CD4-positive, alpha-beta T cell (primary cell): ENCODE measurements around the gene NDST3. TPM values are rescaled to one million over a fixed set of nuclear protein-coding genes. Genes with fewer than 3 reads are reported as not detected.

Experiments used
- ATAC-seq: fragments of 200-7000 bp; cut with Tn5 transposase; one replicate; pipeline ENCODE4 v1.10.0; 2022; ENCODE audit warnings: mild to moderate bottlenecking; ENCODE audit not compliant: poor library complexity
- CTCF ChIA-PET: fragments of 350-600 bp; sonication (Branson Sonifier 250); formaldehyde crosslinking; loops from one replicate; lab custom pipeline; 2021; ENCODE audit warnings: antibody characterized with exemption, inconsistent platforms; lab: Charles Lee
- POLR2A ChIA-PET: fragments of 350-600 bp; sonication (Branson Sonifier 250); formaldehyde crosslinking; loops from one replicate; lab custom pipeline; 2021; ENCODE audit warnings: antibody characterized with exemption, inconsistent platforms; lab: Charles Lee
- DNase-seq, 14 experiments: peaks; one replicate each; pipeline ENCODE4 v3.0.0-alpha.2; 2013 to 2020; ENCODE audit warnings: mixed read lengths in 2 of 14
- H3K27ac ChIP-seq, 2 donors: one replicate each; pipeline versions ENCODE4 v1.5.1 to v1.7.0; 2013; ENCODE audit warnings: low read length in 2 of 2, low read depth in 1 of 2, mild to moderate bottlenecking in 1 of 2
- H3K27me3 ChIP-seq, 2 experiments: 1 replicate in 1 of 2; 2 replicates in 1 of 2; pipeline versions ENCODE4 v1.6.1 to v1.7.0; 2013; ENCODE audit warnings: low read length in 2 of 2, control low read depth in 1 of 2, mild to moderate bottlenecking in 1 of 2, moderate library complexity in 1 of 2; ENCODE audit not compliant: insufficient read depth in 2 of 2, control insufficient read depth in 1 of 2
- H3K36me3 ChIP-seq: one replicate; pipeline ENCODE4 v1.6.1; 2013; ENCODE audit warnings: low read length, control low read depth; ENCODE audit not compliant: insufficient read depth
- H3K4me1 ChIP-seq: one replicate; pipeline ENCODE4 v1.6.1; 2013; ENCODE audit warnings: low read length, control low read depth; ENCODE audit not compliant: insufficient read depth
- H3K4me3 ChIP-seq: one replicate; pipeline ENCODE4 v1.5.1; 2013; ENCODE audit warnings: mild to moderate bottlenecking, low read length, moderate library complexity
- H3K9me3 ChIP-seq, 2 experiments: 1 replicate in 1 of 2; 2 replicates in 1 of 2; pipeline versions ENCODE4 v1.6.1 to v1.7.0; 2013; ENCODE audit warnings: low read length in 2 of 2, mild to moderate bottlenecking in 2 of 2, control low read depth in 1 of 2, moderate library complexity in 1 of 2; ENCODE audit not compliant: control insufficient read depth in 1 of 2, insufficient read depth in 1 of 2
- H3K27ac Mint-ChIP-seq: one replicate; pipeline ENCODE4 v1.8.0; 2020; ENCODE audit warnings: mixed read lengths
- H3K27me3 Mint-ChIP-seq: one replicate; pipeline ENCODE4 v1.8.0; 2021; ENCODE audit warnings: mixed read lengths
- H3K36me3 Mint-ChIP-seq: one replicate; pipeline ENCODE4 v1.8.0; 2021; ENCODE audit warnings: low read depth, mixed read lengths
- H3K4me1 Mint-ChIP-seq: one replicate; pipeline ENCODE4 v1.8.0; 2021; ENCODE audit warnings: low read depth, mixed read lengths
- H3K4me3 Mint-ChIP-seq: one replicate; pipeline ENCODE4 v1.8.0; 2020; ENCODE audit warnings: mild to moderate bottlenecking, mixed read lengths
- H3K9me3 Mint-ChIP-seq: one replicate; pipeline ENCODE4 v1.8.0; 2020; ENCODE audit warnings: mixed read lengths
- intact Hi-C, 2 experiments: fragments of 100-400 bp; cut with DNase I in 1 of 2; cut with micrococcal nuclease in 1 of 2; formaldehyde crosslinking; loops; one replicate each; pipeline versions ENCODE4 v1.15.1 to v1.9.0; 2023 to 2025; cut with DNase I, micrococcal nuclease
- total RNA-seq, 174 experiments: library from RNA in 2 of 174; stranded (reverse) in 2 of 174; gene quantifications; one replicate each; pipeline ENCODE4 v1.2.3 and lab custom pipeline; 2021 to 2026
- TF ChIP-seq, protein P1 (sequence below): fragments of 200-600 bp; IDR thresholded peaks from one replicate; pipeline ENCODE4 v1.8.0; 2022; ENCODE audit warnings: antibody characterized with exemption, mild to moderate bottlenecking

The NDST3 gene
- total RNA-seq, 2 experiments from 2014 or later: not detected

GRCh38 chr4:117996891-117997290 is 37.4 kb upstream of the NDST3 start:
- H3K9me3 Mint-ChIP-seq: no peaks in the 10 kb centered on the region
- H3K27me3 ChIP-seq: no peaks in the 10 kb centered on the region
- H3K36me3 Mint-ChIP-seq: no peaks in the 10 kb centered on the region
- ATAC-seq: no peak
- no peaks in the 10 kb centered on the region for H3K36me3 ChIP-seq
- H3K27ac ChIP-seq: no peak overlapping the region
- no peaks in the 10 kb centered on the region for H3K4me1 Mint-ChIP-seq
- ChIA-PET CTCF (no interaction called here), POLR2A (no interaction called here)
- intact Hi-C loops: no loop called here
- no peaks in the 10 kb centered on the region for H3K9me3 ChIP-seq
- H3K4me1 ChIP-seq: no peaks in the 10 kb centered on the region
- H3K27ac Mint-ChIP-seq: no peak overlapping the region
- no peak overlapping the region for H3K4me3 ChIP-seq
- DNase-seq: no peak
- TF ChIP-seq, protein P1, sequence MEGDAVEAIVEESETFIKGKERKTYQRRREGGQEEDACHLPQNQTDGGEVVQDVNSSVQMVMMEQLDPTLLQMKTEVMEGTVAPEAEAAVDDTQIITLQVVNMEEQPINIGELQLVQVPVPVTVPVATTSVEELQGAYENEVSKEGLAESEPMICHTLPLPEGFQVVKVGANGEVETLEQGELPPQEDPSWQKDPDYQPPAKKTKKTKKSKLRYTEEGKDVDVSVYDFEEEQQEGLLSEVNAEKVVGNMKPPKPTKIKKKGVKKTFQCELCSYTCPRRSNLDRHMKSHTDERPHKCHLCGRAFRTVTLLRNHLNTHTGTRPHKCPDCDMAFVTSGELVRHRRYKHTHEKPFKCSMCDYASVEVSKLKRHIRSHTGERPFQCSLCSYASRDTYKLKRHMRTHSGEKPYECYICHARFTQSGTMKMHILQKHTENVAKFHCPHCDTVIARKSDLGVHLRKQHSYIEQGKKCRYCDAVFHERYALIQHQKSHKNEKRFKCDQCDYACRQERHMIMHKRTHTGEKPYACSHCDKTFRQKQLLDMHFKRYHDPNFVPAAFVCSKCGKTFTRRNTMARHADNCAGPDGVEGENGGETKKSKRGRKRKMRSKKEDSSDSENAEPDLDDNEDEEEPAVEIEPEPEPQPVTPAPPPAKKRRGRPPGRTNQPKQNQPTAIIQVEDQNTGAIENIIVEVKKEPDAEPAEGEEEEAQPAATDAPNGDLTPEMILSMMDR: no peak
- H3K27me3 Mint-ChIP-seq: no peaks in the 10 kb centered on the region
- H3K4me3 Mint-ChIP-seq: no peak overlapping the region

GRCh38 chr4:118004088-118004487 is 30.2 kb upstream of the NDST3 start:
- no peaks in the 10 kb centered on the region for H3K36me3 ChIP-seq
- ATAC-seq (no peak), DNase-seq (no peak)
- H3K27me3 Mint-ChIP-seq: no peaks in the 10 kb centered on the region
- H3K4me3 ChIP-seq: no peak overlapping the region
- CTCF ChIA-PET: no interaction called here
- H3K9me3 ChIP-seq: no peaks in the 10 kb centered on the region
- H3K4me1 ChIP-seq: no peaks in the 10 kb centered on the region
- H3K4me3 Mint-ChIP-seq: no peak overlapping the region
- intact Hi-C loops: no loop called here
- H3K27ac ChIP-seq: no peak overlapping the region
- no peaks in the 10 kb centered on the region for H3K4me1 Mint-ChIP-seq
- H3K27me3 ChIP-seq: no peaks in the 10 kb centered on the region
- TF ChIP-seq, protein P1: no peak
- H3K27ac Mint-ChIP-seq: no peak overlapping the region
- no peaks in the 10 kb centered on the region for H3K9me3 Mint-ChIP-seq
- no peaks in the 10 kb centered on the region for H3K36me3 Mint-ChIP-seq
- POLR2A ChIA-PET: no interaction called here

DNA sequence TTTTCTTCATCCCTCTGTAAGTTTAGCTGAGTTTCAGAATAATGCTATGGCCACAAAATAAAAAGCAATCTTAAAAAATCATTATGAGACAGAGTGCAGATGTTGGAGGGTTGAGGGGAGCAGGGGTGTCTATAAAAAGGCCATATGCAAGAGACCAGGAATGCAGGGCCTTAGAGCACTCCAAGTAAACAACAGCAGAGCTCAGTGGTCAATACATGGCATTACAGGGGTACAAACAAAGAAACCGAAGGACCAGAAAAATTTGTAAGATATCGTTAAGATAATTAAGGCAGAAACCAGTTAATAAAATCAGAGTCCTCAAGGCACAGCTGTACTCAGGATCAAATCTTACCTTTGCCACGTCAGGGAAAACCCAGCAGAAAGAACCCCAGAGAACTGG is 28.4 kb upstream of the NDST3 start:
- ChIA-PET CTCF (no interaction called here), POLR2A (no interaction called here)
- no peaks in the 10 kb centered on the region for H3K4me1 Mint-ChIP-seq
- TF ChIP-seq, protein P1: no peak
- H3K27me3 Mint-ChIP-seq: no peaks in the 10 kb centered on the region
- Histone ChIP-seq H3K27ac (no peak overlapping the region), H3K36me3 (no peaks in the 10 kb centered on the region), H3K9me3 (no peaks in the 10 kb centered on the region), H3K4me3 (no peak overlapping the region), H3K4me1 (no peaks in the 10 kb centered on the region), H3K27me3 (no peaks in the 10 kb centered on the region)
- H3K36me3 Mint-ChIP-seq: no peaks in the 10 kb centered on the region
- no peak overlapping the region for H3K27ac Mint-ChIP-seq
- H3K4me3 Mint-ChIP-seq: no peak overlapping the region
- intact Hi-C loops: no loop called here
- no peak for ATAC-seq
- no peak for DNase-seq
- no peaks in the 10 kb centered on the region for H3K9me3 Mint-ChIP-seq
